SK-N-MC (cell line): ENCODE measurements around the gene QKI.

Experiments used
- EZH2 ChIP-seq: fragments of 200-600 bp; sonication (generic); IDR thresholded peaks from one replicate; pipeline ENCODE4 v1.6.1; 2017; ENCODE audit warnings: antibody characterized with exemption
- POLR2AphosphoS5 ChIP-seq: IDR thresholded peaks from 2 replicates; pipeline ENCODE4 v1.6.1; 2012; ENCODE audit warnings: mild to moderate bottlenecking, low read depth, low read length, borderline replicate concordance

- TF ChIP-seq POLR2AphosphoS5 (no peak), EZH2 (no peak)
Observed at GRCh38 chr6:163605385-163606097, 191.0 kb downstream of the QKI start.
